Measurements from ENCODE around the gene FRAS1. TPM values are rescaled to one million over a fixed set of nuclear protein-coding genes. Genes with fewer than 3 reads are reported as not detected.

FRAS1 gene
- total RNA-seq, 2 experiments from 2014 or later: not detected

- no peak for TF ChIP-seq CTCF (IDR thresholded peaks at IDR 0.05)
- CTCF ChIA-PET: no interaction called here
- intact Hi-C loops (cut with DNase I, micrococcal nuclease): no loop called here
- Mint-ChIP-seq H3K27ac (no peak overlapping the region), H3K4me3 (no peak overlapping the region), H3K27me3 (no peaks in the 10 kb centered on the region), H3K36me3 (ENCODE audit: low read depth) (no peaks in the 10 kb centered on the region), H3K4me1 (ENCODE audit: low read depth) (no peaks in the 10 kb centered on the region), H3K9me3 (no peaks in the 10 kb centered on the region)
- DNase-seq (no peak), ATAC-seq (ENCODE audit: poor library complexity) (no peak)
- Histone ChIP-seq H3K9me3 (ENCODE audit: control insufficient read depth in 1 of 2, insufficient read depth in 1 of 2, low read length in 2 of 2) (no peaks in the 10 kb centered on the region), H3K27me3 (ENCODE audit: control insufficient read depth in 1 of 2, insufficient read depth in 2 of 2, low read length in 2 of 2) (no peaks in the 10 kb centered on the region), H3K36me3 (ENCODE audit: insufficient read depth, low read length) (no peaks in the 10 kb centered on the region), H3K4me1 (ENCODE audit: insufficient read depth, low read length) (no peaks in the 10 kb centered on the region), H3K4me3 (ENCODE audit: low read length) (no peak overlapping the region), H3K27ac (ENCODE audit: low read depth in 1 of 2, low read length in 2 of 2) (no peak overlapping the region)
- POLR2A ChIA-PET: interaction anchor here (0.6 kb wide), 1 partner anchor 1482 kb away, joined by 5 read pairs; no protein-coding TSS in a partner anchor
Measured at GRCh38 chr4:78432896-78433295, 375.8 kb downstream of the FRAS1 start.

- no peak overlapping the region for H3K27ac Mint-ChIP-seq
- Histone ChIP-seq H3K27me3 (ENCODE audit: control insufficient read depth in 1 of 2, insufficient read depth in 2 of 2, low read length in 2 of 2) (no peaks in the 10 kb centered on the region), H3K36me3 (ENCODE audit: insufficient read depth, low read length) (no peaks in the 10 kb centered on the region), H3K4me1 (ENCODE audit: insufficient read depth, low read length) (no peaks in the 10 kb centered on the region), H3K27ac (ENCODE audit: low read depth in 1 of 2, low read length in 2 of 2) (no peak overlapping the region), H3K4me3 (ENCODE audit: low read length) (no peak overlapping the region), H3K9me3 (ENCODE audit: control insufficient read depth in 1 of 2, insufficient read depth in 1 of 2, low read length in 2 of 2) (no peaks in the 10 kb centered on the region)
- ChIA-PET CTCF (interaction anchor here (1.2 kb wide), 1 partner anchor 10 kb away, joined by 3 read pairs; no protein-coding TSS in a partner anchor), POLR2A (interaction anchor here (0.6 kb wide), 1 partner anchor 427 kb away, joined by 5 read pairs; no protein-coding TSS in a partner anchor)
- DNase-seq: no peak
- ATAC-seq (ENCODE audit: poor library complexity): no peak
- TF ChIP-seq CTCF (IDR thresholded peaks at IDR 0.05): no peak
- no peaks in the 10 kb centered on the region for H3K9me3 Mint-ChIP-seq
- intact Hi-C loops (cut with DNase I, micrococcal nuclease): no loop called here
- H3K27me3 Mint-ChIP-seq: no peaks in the 10 kb centered on the region
- H3K4me3 Mint-ChIP-seq: no peak overlapping the region
- H3K36me3 Mint-ChIP-seq (ENCODE audit: low read depth): no peaks in the 10 kb centered on the region
- H3K4me1 Mint-ChIP-seq (ENCODE audit: low read depth): no peaks in the 10 kb centered on the region
Measured at GRCh38 chr4:78437608-78438088, 380.5 kb downstream of the FRAS1 start.

GRCh38 chr4:78439328-78439727 is 382.2 kb downstream of the FRAS1 start:
- Mint-ChIP-seq H3K4me3 (no peak overlapping the region), H3K27ac (no peak overlapping the region), H3K27me3 (no peaks in the 10 kb centered on the region), H3K4me1 (ENCODE audit: low read depth) (no peaks in the 10 kb centered on the region), H3K9me3 (no peaks in the 10 kb centered on the region), H3K36me3 (ENCODE audit: low read depth) (no peaks in the 10 kb centered on the region)
- no peak for TF ChIP-seq CTCF (IDR thresholded peaks at IDR 0.05)
- no peak for ATAC-seq (ENCODE audit: poor library complexity)
- DNase-seq: no peak
- POLR2A ChIA-PET: no interaction called here
- no peaks in the 10 kb centered on the region for H3K36me3 ChIP-seq (ENCODE audit: insufficient read depth, low read length)
- H3K27me3 ChIP-seq (ENCODE audit: control insufficient read depth in 1 of 2, insufficient read depth in 2 of 2, low read length in 2 of 2): peaks cover 0 to 3% of the 10 kb centered on the region in 2 experiments
- H3K9me3 ChIP-seq (ENCODE audit: control insufficient read depth in 1 of 2, insufficient read depth in 1 of 2, low read length in 2 of 2): no peaks in the 10 kb centered on the region
- no peak overlapping the region for H3K4me3 ChIP-seq (ENCODE audit: low read length)
- no peak overlapping the region for H3K27ac ChIP-seq (ENCODE audit: low read depth in 1 of 2, low read length in 2 of 2)
- no peaks in the 10 kb centered on the region for H3K4me1 ChIP-seq (ENCODE audit: insufficient read depth, low read length)
- CTCF ChIA-PET: no interaction called here
- intact Hi-C loops (cut with DNase I, micrococcal nuclease): no loop called here

Data from CD4-positive, alpha-beta T cell (primary cell).